Bronchial epithelial cell (primary cell): ENCODE data around the gene DTNB. TPM values are rescaled to one million over a fixed set of nuclear protein-coding genes. Genes with fewer than 3 reads are reported as not detected.

Experiments used
- DNase-seq: peaks from one replicate; pipeline ENCODE4 v3.0.0-alpha.2; 2010; ENCODE audit warnings: low read depth
- FAIRE-seq: peaks from 2 replicates; lab custom pipeline; 2011; peaks lifted over from hg19 to GRCh38; lab: Jason Lieb, UNC
- H3K27me3 ChIP-seq: 2 replicates; pipeline ENCODE4 v1.5.1; 2011; ENCODE audit warnings: low read length; ENCODE audit not compliant: control insufficient read depth, insufficient read depth
- H3K36me3 ChIP-seq: 2 replicates; pipeline ENCODE4 v1.5.1; 2011; ENCODE audit warnings: low read length; ENCODE audit not compliant: control insufficient read depth, insufficient read depth
- H3K4me3 ChIP-seq: 2 replicates; pipeline ENCODE4 v1.5.1; 2011; ENCODE audit warnings: mild to moderate bottlenecking, low read depth, low read length, control low read depth
- CTCF ChIP-seq: IDR thresholded peaks from 2 replicates; pipeline ENCODE4 v1.5.1; 2011; ENCODE audit warnings: mild to moderate bottlenecking, moderate library complexity, low read length, control low read depth, inconsistent platforms; ENCODE audit not compliant: insufficient read depth, severe bottlenecking
- total RNA-seq: library from RNA; depleted of rRNA; stranded (reverse); fragments of >200 nt; gene quantifications from 2 replicates; pipeline ENCODE4 v1.2.1, GENCODE V29; 2014

DTNB gene
- total RNA-seq, 1 donor from 2014 or later = 8.4 TPM

GRCh38 chr2:25437881-25438662 lies 235.3 kb downstream of the DTNB start:
- TF ChIP-seq CTCF = no peak
- H3K27me3 ChIP-seq = no peaks in the 10 kb centered on the region
- FAIRE-seq (no peak), DNase-seq (no peak)
- H3K4me3 ChIP-seq = no peak overlapping the region
- H3K36me3 ChIP-seq = no peaks in the 10 kb centered on the region

GRCh38 chr2:25435421-25435820 lies 238.0 kb downstream of the DTNB start:
- Histone ChIP-seq H3K27me3 (no peaks in the 10 kb centered on the region), H3K36me3 (no peaks in the 10 kb centered on the region), H3K4me3 (no peak overlapping the region)
- DNase-seq (no peak), FAIRE-seq (no peak)
- TF ChIP-seq CTCF = no peak

GRCh38 chr2:25431604-25432003 lies 241.8 kb downstream of the DTNB start:
- no peak for FAIRE-seq
- DNase-seq = no peak
- Histone ChIP-seq H3K27me3 (no peaks in the 10 kb centered on the region), H3K4me3 (no peak overlapping the region), H3K36me3 (no peaks in the 10 kb centered on the region)
- TF ChIP-seq CTCF = no peak

- H3K27me3 ChIP-seq = no peaks in the 10 kb centered on the region
- DNase-seq (no peak), FAIRE-seq (no peak)
- H3K4me3 ChIP-seq = no peak overlapping the region
- H3K36me3 ChIP-seq = no peaks in the 10 kb centered on the region
- no peak for TF ChIP-seq CTCF
These were observed 242.8 kb downstream of the DTNB start for GRCh38 chr2:25430556-25430955.

GRCh38 chr2:25426326-25426725 lies 247.1 kb downstream of the DTNB start:
- Histone ChIP-seq H3K27me3 (no peaks in the 10 kb centered on the region), H3K4me3 (no peak overlapping the region), H3K36me3 (no peaks in the 10 kb centered on the region)
- DNase-seq (no peak), FAIRE-seq (no peak)
- no peak for TF ChIP-seq CTCF
